Measurements from ENCODE around the gene CEMIP2. TPM values are rescaled to one million over a fixed set of nuclear protein-coding genes. Genes with fewer than 3 reads are reported as not detected.

Gene CEMIP2
- total RNA-seq, 2 experiments from 2014 or later = 58.7 to 63.5 TPM

- no peak overlapping the region for H3K27ac Mint-ChIP-seq
- H3K27me3 Mint-ChIP-seq = no peaks in the 10 kb centered on the region
- H3K9me3 Mint-ChIP-seq = peaks cover 1% of the 10 kb centered on the region
- intact Hi-C loops (cut with micrococcal nuclease) = loop anchor here (10.0 kb wide), 1 partner anchor 60 kb away; no protein-coding TSS in a partner anchor
- DNase-seq = no peak
- H3K4me3 Mint-ChIP-seq = no peak overlapping the region
- peaks cover 3% of the 10 kb centered on the region for H3K36me3 Mint-ChIP-seq (ENCODE audit: low read depth)
- POLR2A ChIA-PET = no interaction called here
- no peak for ATAC-seq
- TF ChIP-seq CTCF (IDR thresholded peaks at IDR 0.05) = no peak
- peaks cover 21% of the 10 kb centered on the region for H3K4me1 Mint-ChIP-seq (ENCODE audit: low read depth)
- CTCF ChIA-PET = interaction anchor here (1.5 to 2.0 kb wide), 2 partner anchors 10 to 47 kb away, joined by 5 to 6 read pairs; no protein-coding TSS in a partner anchor
These were observed 93.0 kb downstream of the CEMIP2 start for GRCh38 chr9:71675105-71675856.

GRCh38 chr9:71672573-71672972 lies 95.7 kb downstream of the CEMIP2 start:
- POLR2A ChIA-PET = no interaction called here
- TF ChIP-seq CTCF (IDR thresholded peaks at IDR 0.05) = no peak
- Mint-ChIP-seq H3K36me3 (ENCODE audit: low read depth) (peaks cover 3% of the 10 kb centered on the region), H3K4me3 (no peak overlapping the region), H3K9me3 (peaks cover 1% of the 10 kb centered on the region), H3K27ac (no peak overlapping the region), H3K4me1 (ENCODE audit: low read depth) (peaks cover 8% of the 10 kb centered on the region), H3K27me3 (no peaks in the 10 kb centered on the region)
- CTCF ChIA-PET = no interaction called here
- intact Hi-C loops (cut with micrococcal nuclease) = loop anchor here (10.0 kb wide), 1 partner anchor 58 kb away; no protein-coding TSS in a partner anchor
- ATAC-seq (no peak), DNase-seq (no peak)

- TF ChIP-seq CTCF (IDR thresholded peaks at IDR 0.05) = no peak
- ATAC-seq = no peak
- Mint-ChIP-seq H3K9me3 (peaks cover 1% of the 10 kb centered on the region), H3K27me3 (no peaks in the 10 kb centered on the region), H3K4me3 (no peak overlapping the region), H3K4me1 (ENCODE audit: low read depth) (no peaks in the 10 kb centered on the region), H3K27ac (no peak overlapping the region), H3K36me3 (ENCODE audit: low read depth) (peaks cover 3% of the 10 kb centered on the region)
- POLR2A ChIA-PET = no interaction called here
- CTCF ChIA-PET = no interaction called here
- DNase-seq = no peak
- intact Hi-C loops (cut with micrococcal nuclease) = loop anchor here (10.0 kb wide), 1 partner anchor 56 kb away; no protein-coding TSS in a partner anchor
These were observed 97.0 kb downstream of the CEMIP2 start for GRCh38 chr9:71671289-71671688.

- POLR2A ChIA-PET = interaction anchor here (1.0 to 1.1 kb wide), 2 partner anchors 10 to 411 kb away, joined by 3 read pairs; no protein-coding TSS in a partner anchor
- intact Hi-C loops (cut with micrococcal nuclease) = loop anchor here (10.0 kb wide), 1 partner anchor 55 kb away; no protein-coding TSS in a partner anchor
- no peaks in the 10 kb centered on the region for H3K9me3 Mint-ChIP-seq
These were observed 98.2 kb downstream of the CEMIP2 start for GRCh38 chr9:71670121-71670520.

More at GRCh38 chr9:71670121-71670520, 98.2 kb downstream of the CEMIP2 start:
- peaks cover 3% of the 10 kb centered on the region for H3K36me3 Mint-ChIP-seq (ENCODE audit: low read depth)
- H3K27me3 Mint-ChIP-seq = no peaks in the 10 kb centered on the region
- TF ChIP-seq CTCF (IDR thresholded peaks at IDR 0.05) = no peak
- CTCF ChIA-PET = interaction anchor here (1.3 to 1.7 kb wide), 2 partner anchors 16 to 66 kb away, joined by 4 read pairs; no protein-coding TSS in a partner anchor
- H3K27ac Mint-ChIP-seq = no peak overlapping the region
- H3K4me3 Mint-ChIP-seq = no peak overlapping the region
- ATAC-seq = no peak
- H3K4me1 Mint-ChIP-seq (ENCODE audit: low read depth) = no peaks in the 10 kb centered on the region
- DNase-seq = no peak

All from activated CD8-positive, alpha-beta T cell treated with anti-CD3 and anti-CD28 coated beads for 36 hours (primary cell).